Natural killer cell (primary cell): ENCODE data around the gene MAP2K2. TPM values are rescaled to one million over a fixed set of nuclear protein-coding genes. Genes with fewer than 3 reads are reported as not detected.
A peak's percentile ranks its signal among the peaks of the same experiment; 100 is the strongest.

Experiments used
- ATAC-seq, 3 donors: fragments of 150-1000 bp in 2 of 3; fragments of 200-7000 bp in 1 of 3; cut with Tn5 transposase; 1 replicate in 1 of 3; 2 replicates in 2 of 3; pipeline ENCODE4 v1.10.0; 2021; ENCODE audit warnings: mild to moderate bottlenecking in 2 of 3, moderate library complexity in 2 of 3
- DNase-seq, 2 donors: peaks; one replicate each; pipeline versions ENCODE4 v3.0.0 to v3.0.0-alpha.2; 2013 to 2021; ENCODE audit warnings: mixed read lengths in 1 of 2
- H3K27ac ChIP-seq: one replicate; pipeline ENCODE4 v1.5.1; 2013; ENCODE audit warnings: mild to moderate bottlenecking, low read length
- H3K27me3 ChIP-seq: one replicate; pipeline ENCODE4 v1.6.1; 2013; ENCODE audit warnings: low read length; ENCODE audit not compliant: control insufficient read depth, insufficient read depth
- H3K36me3 ChIP-seq: one replicate; pipeline ENCODE4 v1.6.1; 2013; ENCODE audit warnings: low read length; ENCODE audit not compliant: control insufficient read depth, insufficient read depth
- H3K4me1 ChIP-seq: one replicate; pipeline ENCODE4 v1.6.1; 2013; ENCODE audit warnings: low read length; ENCODE audit not compliant: control insufficient read depth, insufficient read depth
- H3K4me3 ChIP-seq: one replicate; pipeline ENCODE4 v1.5.1; 2013; ENCODE audit warnings: low read length
- H3K9me3 ChIP-seq: one replicate; pipeline ENCODE4 v1.6.1; 2013; ENCODE audit warnings: low read length; ENCODE audit not compliant: control insufficient read depth, insufficient read depth
- H3K27ac Mint-ChIP-seq, 2 donors: one replicate each; pipeline ENCODE4 v1.8.0; 2022; ENCODE audit warnings: mild to moderate bottlenecking in 2 of 2, mixed read lengths in 2 of 2, moderate library complexity in 1 of 2
- H3K27me3 Mint-ChIP-seq, 2 donors: one replicate each; pipeline ENCODE4 v1.8.0; 2022; ENCODE audit warnings: low read depth in 2 of 2, mixed read lengths in 2 of 2
- H3K36me3 Mint-ChIP-seq: one replicate; pipeline ENCODE4 v1.8.0; 2022; ENCODE audit warnings: mixed read lengths
- H3K4me1 Mint-ChIP-seq, 2 donors: one replicate each; pipeline ENCODE4 v1.8.0; 2022; ENCODE audit warnings: mixed read lengths in 2 of 2
- H3K4me3 Mint-ChIP-seq: one replicate; pipeline ENCODE4 v1.8.0; 2022; ENCODE audit warnings: mild to moderate bottlenecking, moderate library complexity, mixed read lengths
- H3K9me3 Mint-ChIP-seq, 2 donors: one replicate each; pipeline ENCODE4 v1.8.0; 2022; ENCODE audit warnings: mixed read lengths in 2 of 2
- WGBS: methylation state at CpG from one replicate; pipeline ENCODE4 v1.1.7; 2013; ENCODE audit warnings: missing lambda C conversion rate; ENCODE audit not compliant: insufficient coverage; 5-methylcytosine and 5-hydroxymethylcytosine counted together
- intact Hi-C: fragments of 100-400 bp; cut with micrococcal nuclease; formaldehyde crosslinking; loops from one replicate; pipeline ENCODE4 v1.14.2; 2022
- total RNA-seq, 4 donors: library from RNA; stranded (reverse); fragments of 120-200 nt in 1 of 4; gene quantifications; one replicate each; pipeline versions ENCODE4 v1.2.3 to v1.2.4, GENCODE V29; 2013 to 2022
- TF ChIP-seq, protein P1 (sequence below): fragments of 200-600 bp; IDR thresholded peaks from one replicate; pipeline ENCODE4 v1.8.0; 2022; ENCODE audit warnings: antibody characterized with exemption

The MAP2K2 gene
- total RNA-seq, 3 donors from 2014 or later (not counting 1 experiment from before 2014, with no cell fraction given) = 137 to 154 (median 152) TPM

DNA sequence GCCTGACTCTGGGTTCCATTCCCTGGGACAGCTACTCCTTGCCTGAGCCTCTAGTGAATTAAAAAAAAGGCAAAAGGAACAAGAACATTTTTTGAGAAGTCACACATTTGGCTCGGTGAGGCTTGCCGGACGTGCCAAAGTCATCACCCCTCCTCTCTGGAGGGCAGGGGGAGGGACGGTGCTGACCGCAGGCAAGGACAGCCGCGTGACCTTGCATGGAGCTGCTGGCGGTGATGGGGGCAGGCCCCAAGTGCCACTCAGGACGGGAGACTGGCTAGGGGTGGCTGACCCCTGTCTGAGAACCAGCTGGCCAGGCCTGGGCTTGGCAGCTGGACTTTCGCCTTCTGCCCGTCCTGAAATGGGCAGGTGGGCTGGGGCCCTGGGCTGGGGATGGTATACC, 26.4 kb downstream of the MAP2K2 start:
- no peak for DNase-seq
- H3K9me3 Mint-ChIP-seq = no peaks in the 10 kb centered on the region
- H3K27me3 ChIP-seq = no peaks in the 10 kb centered on the region
- H3K27ac Mint-ChIP-seq = no peak overlapping the region
- 91% methylated on average over 11 of the region's 11 CpGs for WGBS
- H3K27ac ChIP-seq = no peak overlapping the region
- H3K4me3 ChIP-seq = no peak overlapping the region
- intact Hi-C loops = no loop called here
- peaks cover 6% of the 10 kb centered on the region for H3K4me1 ChIP-seq
- H3K4me1 Mint-ChIP-seq = no peaks in the 10 kb centered on the region
- no peaks in the 10 kb centered on the region for H3K36me3 Mint-ChIP-seq
- TF ChIP-seq, protein P1, sequence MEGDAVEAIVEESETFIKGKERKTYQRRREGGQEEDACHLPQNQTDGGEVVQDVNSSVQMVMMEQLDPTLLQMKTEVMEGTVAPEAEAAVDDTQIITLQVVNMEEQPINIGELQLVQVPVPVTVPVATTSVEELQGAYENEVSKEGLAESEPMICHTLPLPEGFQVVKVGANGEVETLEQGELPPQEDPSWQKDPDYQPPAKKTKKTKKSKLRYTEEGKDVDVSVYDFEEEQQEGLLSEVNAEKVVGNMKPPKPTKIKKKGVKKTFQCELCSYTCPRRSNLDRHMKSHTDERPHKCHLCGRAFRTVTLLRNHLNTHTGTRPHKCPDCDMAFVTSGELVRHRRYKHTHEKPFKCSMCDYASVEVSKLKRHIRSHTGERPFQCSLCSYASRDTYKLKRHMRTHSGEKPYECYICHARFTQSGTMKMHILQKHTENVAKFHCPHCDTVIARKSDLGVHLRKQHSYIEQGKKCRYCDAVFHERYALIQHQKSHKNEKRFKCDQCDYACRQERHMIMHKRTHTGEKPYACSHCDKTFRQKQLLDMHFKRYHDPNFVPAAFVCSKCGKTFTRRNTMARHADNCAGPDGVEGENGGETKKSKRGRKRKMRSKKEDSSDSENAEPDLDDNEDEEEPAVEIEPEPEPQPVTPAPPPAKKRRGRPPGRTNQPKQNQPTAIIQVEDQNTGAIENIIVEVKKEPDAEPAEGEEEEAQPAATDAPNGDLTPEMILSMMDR = no peak
- H3K36me3 ChIP-seq = peaks cover 67% of the 10 kb centered on the region
- no peaks in the 10 kb centered on the region for H3K27me3 Mint-ChIP-seq
- H3K4me3 Mint-ChIP-seq = no peak overlapping the region
- H3K9me3 ChIP-seq = no peaks in the 10 kb centered on the region
- no peak for ATAC-seq

DNA sequence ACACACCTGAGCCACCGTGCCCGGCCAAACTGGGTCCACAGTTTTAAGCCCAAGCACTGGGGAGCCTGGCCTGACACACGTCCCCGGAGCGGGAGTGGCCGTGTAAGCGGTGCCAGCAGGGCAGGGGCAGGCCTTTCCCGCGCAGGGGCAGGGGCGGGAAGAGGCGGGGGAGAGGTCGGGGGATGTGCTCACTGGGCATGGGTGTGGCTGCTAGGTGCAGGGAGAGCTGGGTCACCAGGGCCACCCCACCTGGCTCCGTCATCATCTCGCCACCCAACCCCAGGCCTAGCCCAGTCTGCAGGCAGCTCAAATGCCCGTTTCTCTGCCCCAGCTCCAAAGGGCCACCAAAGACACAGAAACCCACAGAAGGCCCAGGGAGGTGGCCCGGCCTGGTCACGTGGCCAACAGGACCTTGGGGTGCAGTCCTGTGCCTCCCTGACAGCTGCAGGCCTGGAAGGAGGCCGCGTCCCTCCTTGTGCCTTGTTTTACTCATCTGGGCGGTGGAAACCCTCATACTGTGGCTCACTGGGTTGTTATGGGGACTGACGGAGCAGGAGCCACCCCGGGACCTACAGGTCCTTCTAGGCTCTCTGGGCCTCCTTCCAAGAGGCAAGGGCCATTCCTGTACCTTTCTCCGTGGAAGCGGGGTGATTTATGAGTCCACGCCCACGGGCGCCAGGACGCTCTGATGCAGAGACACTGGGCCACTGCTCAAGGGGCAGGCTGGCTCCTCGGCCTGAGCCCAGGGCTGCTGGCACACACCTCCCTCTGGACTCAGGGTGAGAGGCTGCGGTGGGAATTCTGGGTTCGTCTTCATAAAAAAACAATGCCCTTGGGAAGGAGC, 27.7 kb downstream of the MAP2K2 start:
- no peak overlapping the region for H3K27ac ChIP-seq
- ATAC-seq (no peak), DNase-seq (no peak)
- TF ChIP-seq, protein P1 = no peak
- WGBS = 90% methylated on average over 31 of the region's 31 CpGs
- intact Hi-C loops = no loop called here
- no peak overlapping the region for H3K4me3 ChIP-seq
- H3K4me1 ChIP-seq = no peaks in the 10 kb centered on the region
- H3K27ac Mint-ChIP-seq = peak overlapping the region in 1 of 2 donors; percentile 34
- no peaks in the 10 kb centered on the region for H3K9me3 Mint-ChIP-seq
- peaks cover 56% of the 10 kb centered on the region for H3K36me3 ChIP-seq
- no peaks in the 10 kb centered on the region for H3K36me3 Mint-ChIP-seq
- H3K9me3 ChIP-seq = no peaks in the 10 kb centered on the region
- H3K4me1 Mint-ChIP-seq = no peaks in the 10 kb centered on the region
- no peaks in the 10 kb centered on the region for H3K27me3 Mint-ChIP-seq
- no peak overlapping the region for H3K4me3 Mint-ChIP-seq
- no peaks in the 10 kb centered on the region for H3K27me3 ChIP-seq

DNA sequence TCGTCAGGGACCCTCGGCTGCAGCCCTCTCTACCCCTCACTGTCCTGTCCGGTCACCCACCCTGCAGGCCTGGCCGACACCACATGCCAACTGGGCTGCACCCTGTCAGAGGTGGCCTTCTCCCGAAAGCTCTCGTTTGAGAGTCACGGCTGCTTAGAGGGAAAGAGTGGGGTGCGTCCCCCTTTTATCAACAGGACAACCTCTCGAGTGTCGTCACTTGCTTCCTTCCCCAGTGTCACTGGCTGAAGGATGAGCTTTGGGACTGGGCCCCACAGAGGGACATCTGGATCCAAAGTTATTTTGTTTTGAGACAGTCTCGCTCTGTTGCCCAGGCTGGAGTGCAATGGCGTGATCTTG, 28.5 kb downstream of the MAP2K2 start:
- Histone ChIP-seq H3K4me3 (no peak overlapping the region), H3K4me1 (peaks cover 4% of the 10 kb centered on the region), H3K9me3 (no peaks in the 10 kb centered on the region), H3K36me3 (peaks cover 48% of the 10 kb centered on the region), H3K27ac (no peak overlapping the region), H3K27me3 (no peaks in the 10 kb centered on the region)
- no peaks in the 10 kb centered on the region for H3K36me3 Mint-ChIP-seq
- 97% methylated on average over 12 of the region's 12 CpGs for WGBS
- H3K9me3 Mint-ChIP-seq = no peaks in the 10 kb centered on the region
- H3K27ac Mint-ChIP-seq = no peak overlapping the region
- no peak overlapping the region for H3K4me3 Mint-ChIP-seq
- peaks cover 0 to 2% of the 10 kb centered on the region in 2 donors for H3K4me1 Mint-ChIP-seq
- no peak for DNase-seq
- intact Hi-C loops = no loop called here
- H3K27me3 Mint-ChIP-seq = no peaks in the 10 kb centered on the region
- TF ChIP-seq, protein P1 = no peak
- ATAC-seq = no peak
